NK-92 treated with Interleukin-12 subunit alpha and Interleukin-12 subunit beta, amount 100 ng/mL, for 24 hours (cell line): ENCODE results near the gene PWWP2B.

Source experiments
- DNase-seq: peaks from one replicate; lab custom pipeline; 2025; lab: John Stamatoyannopoulos, UW

Gene PWWP2B

GRCh38 chr10:132420469-132420980, 23.5 kb downstream of the PWWP2B start:
- no peak for DNase-seq

- no peak for DNase-seq
Observed at GRCh38 chr10:132420981-132421846, 24.2 kb downstream of the PWWP2B start.

- no peak for DNase-seq
Observed at GRCh38 chr10:132421847-132422751, 25.1 kb downstream of the PWWP2B start.

- DNase-seq = no peak
Observed at GRCh38 chr10:132422903-132423825, 26.2 kb downstream of the PWWP2B start.

- DNase-seq = no peak
Observed at GRCh38 chr10:132423966-132424861, 27.2 kb downstream of the PWWP2B start.

- no peak for DNase-seq
Observed at GRCh38 chr10:132425029-132425756, 28.2 kb downstream of the PWWP2B start.

GRCh38 chr10:132425757-132426155, 28.8 kb downstream of the PWWP2B start:
- no peak for DNase-seq

- no peak for DNase-seq
Observed at GRCh38 chr10:132427006-132427771, 30.2 kb downstream of the PWWP2B start.

- no peak for DNase-seq
Observed at GRCh38 chr10:132427939-132428367, 31.0 kb downstream of the PWWP2B start.

- no peak for DNase-seq
Observed at GRCh38 chr10:132428486-132428995, 31.5 kb downstream of the PWWP2B start.

GRCh38 chr10:132429281-132430230, 32.6 kb downstream of the PWWP2B start:
- DNase-seq = no peak

GRCh38 chr10:132430231-132430743, 33.3 kb downstream of the PWWP2B start:
- no peak for DNase-seq

GRCh38 chr10:132430861-132431271, 33.9 kb downstream of the PWWP2B start:
- no peak for DNase-seq

GRCh38 chr10:132431537-132432175, 34.7 kb downstream of the PWWP2B start:
- no peak for DNase-seq

- no peak for DNase-seq
Observed at GRCh38 chr10:132432176-132432540, 35.2 kb downstream of the PWWP2B start.

GRCh38 chr10:132433671-132434340, 36.8 kb downstream of the PWWP2B start:
- DNase-seq = no peak
